HEK293 (cell line): ENCODE data around the gene ASAP2.

Source experiments
- CTCF ChIA-PET: fragments of 350-600 bp; formaldehyde crosslinking; extraction: SDS; loops from one replicate; lab custom pipeline; 2021; ENCODE audit warnings: antibody characterized with exemption; lab: Yijun Ruan, JAX
- POLR2A ChIA-PET: fragments of 300-600 bp; formaldehyde crosslinking; extraction: SDS; loops from one replicate; lab custom pipeline; 2020; ENCODE audit warnings: antibody characterized with exemption, inconsistent platforms; lab: Yijun Ruan, JAX
- H3K27ac ChIP-seq: fragments of 200-500 bp; sonication (Bioruptor generic); 2 replicates; pipeline ENCODE4 v1.5.1; 2014; ENCODE audit warnings: low read depth, low read length, control low read depth, inconsistent platforms; ENCODE audit errors: extremely low read depth
- H3K36me3 ChIP-seq, 2 experiments: fragments of 200-500 bp in 1 of 2; sonication (Bioruptor generic) in 1 of 2; 1 replicate in 1 of 2; 2 replicates in 1 of 2; pipeline ENCODE4 v1.5.1; 2014 to 2017; ENCODE audit warnings: inconsistent platforms in 2 of 2, low read length in 2 of 2; ENCODE audit not compliant: control insufficient read depth in 2 of 2, insufficient read depth in 1 of 2
- H3K4me1 ChIP-seq: fragments of 200-500 bp; sonication (Bioruptor generic); 2 replicates; pipeline ENCODE4 v1.5.1; 2014; ENCODE audit warnings: mild to moderate bottlenecking, low read length, inconsistent platforms; ENCODE audit not compliant: control insufficient read depth, insufficient read depth
- H3K4me3 ChIP-seq: 2 replicates; pipeline ENCODE4 v1.5.1; 2011; ENCODE audit warnings: low read depth, mild to moderate bottlenecking, control low read depth, low read length, moderate library complexity
- H3K9me3 ChIP-seq: fragments of 200-500 bp; sonication (Bioruptor generic); 2 replicates; pipeline ENCODE4 v1.5.1; 2014; ENCODE audit warnings: low read depth, low read length, inconsistent platforms; ENCODE audit not compliant: control insufficient read depth, insufficient read depth
- GLIS2 ChIP-seq: fragments of 450-650 bp; formaldehyde crosslinking; IDR thresholded peaks from 2 replicates; pipeline ENCODE4 v1.5.1; 2016; ENCODE audit warnings: missing biosample characterization, missing genetic modification characterization
- HOXA7 ChIP-seq: sonication (generic); formaldehyde crosslinking; IDR thresholded peaks from 2 replicates; pipeline ENCODE4 v1.8.1; 2022; ENCODE audit warnings: missing genetic modification reagents, borderline replicate concordance
- KLF1 ChIP-seq: fragments of 450-650 bp; formaldehyde crosslinking; IDR thresholded peaks from 2 replicates; pipeline ENCODE4 v1.5.1; 2016; ENCODE audit warnings: missing biosample characterization, missing genetic modification characterization
- RBAK ChIP-seq: fragments of 450-650 bp; formaldehyde crosslinking; IDR thresholded peaks from 2 replicates; pipeline ENCODE4 v1.5.1; 2016; ENCODE audit warnings: missing biosample characterization, missing genetic modification characterization
- ZFP3 ChIP-seq: fragments of 450-650 bp; formaldehyde crosslinking; IDR thresholded peaks from 2 replicates; pipeline ENCODE4 v1.5.1; 2016; ENCODE audit warnings: low read depth, missing biosample characterization, missing genetic modification characterization
- ZNF157 ChIP-seq: fragments of 450-650 bp; formaldehyde crosslinking; IDR thresholded peaks from 2 replicates; pipeline ENCODE4 v1.5.1; 2016; ENCODE audit warnings: missing biosample characterization, missing genetic modification characterization
- ZNF239 ChIP-seq: fragments of 450-650 bp; formaldehyde crosslinking; IDR thresholded peaks from 2 replicates; pipeline ENCODE4 v1.5.1; 2016; ENCODE audit warnings: missing biosample characterization, missing genetic modification characterization
- ZNF366 ChIP-seq: fragments of 450-650 bp; formaldehyde crosslinking; conservative IDR thresholded peaks from 2 replicates; pipeline ENCODE4 v1.5.1; 2016; ENCODE audit warnings: missing biosample characterization, missing genetic modification characterization
- ZNF548 ChIP-seq: fragments of 450-650 bp; formaldehyde crosslinking; IDR thresholded peaks from 2 replicates; pipeline ENCODE4 v1.5.1; 2016; ENCODE audit warnings: missing biosample characterization, missing genetic modification characterization
- ZNF747 ChIP-seq: fragments of 450-650 bp; formaldehyde crosslinking; IDR thresholded peaks from 2 replicates; pipeline ENCODE4 v1.5.1; 2016; ENCODE audit warnings: missing biosample characterization, missing genetic modification characterization
- TF ChIP-seq, protein P1 (sequence below): fragments of 450-650 bp; formaldehyde crosslinking; IDR thresholded peaks from 2 replicates; pipeline ENCODE4 v1.5.1; 2016; ENCODE audit warnings: missing biosample characterization, missing genetic modification characterization, low read depth
- TF ChIP-seq, protein P2 (sequence below): fragments of 450-650 bp; formaldehyde crosslinking; IDR thresholded peaks from 2 replicates; pipeline ENCODE4 v1.5.0; 2017; ENCODE audit warnings: missing biosample characterization, missing genetic modification characterization, borderline replicate concordance
- TF ChIP-seq, protein P3 (sequence below): fragments of 450-650 bp; formaldehyde crosslinking; IDR thresholded peaks from 2 replicates; pipeline ENCODE4 v1.5.1; 2017; ENCODE audit warnings: missing biosample characterization, missing genetic modification characterization
- TF ChIP-seq, protein P4 (sequence below): fragments of 450-650 bp; formaldehyde crosslinking; conservative IDR thresholded peaks from 2 replicates; pipeline ENCODE4 v1.5.1; 2016; ENCODE audit warnings: low read depth, missing biosample characterization, missing genetic modification characterization

ASAP2 gene

DNA sequence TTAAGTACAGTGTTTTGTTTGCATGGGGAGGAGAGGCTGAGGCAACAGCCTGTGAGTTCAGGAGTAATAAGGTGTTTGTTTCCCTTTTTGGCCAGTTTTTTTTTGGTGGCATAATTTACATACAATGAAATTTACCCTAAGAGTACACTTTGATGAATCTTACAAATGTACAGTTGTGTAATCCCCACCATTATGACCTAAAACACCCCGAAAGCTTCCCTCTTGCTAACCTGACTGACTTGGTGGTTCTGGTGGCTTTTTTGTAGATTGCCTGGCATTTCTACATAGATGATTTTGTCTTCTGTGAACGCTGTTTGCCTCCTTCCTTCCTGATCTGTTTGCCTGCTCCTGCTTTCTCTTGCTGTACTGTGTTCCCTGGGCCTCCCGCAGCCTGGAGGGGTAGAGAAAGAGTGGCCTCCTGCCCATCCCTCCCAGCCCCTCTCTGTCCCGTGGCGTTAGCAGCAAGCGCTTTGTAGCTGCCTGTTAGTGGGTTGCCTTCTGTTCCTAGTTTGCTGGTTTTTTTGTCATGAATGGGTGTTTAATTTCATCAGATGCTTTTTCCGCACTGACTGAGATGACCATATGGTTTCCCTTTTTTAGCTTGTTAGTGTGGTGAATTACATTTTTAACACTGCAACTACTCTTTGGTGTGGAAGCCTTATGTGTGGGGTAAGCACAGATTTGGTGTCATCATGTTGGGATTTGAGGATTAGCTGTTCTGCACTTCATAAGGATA lies 32.1 kb downstream of the ASAP2 start:
- Histone ChIP-seq H3K36me3 (no peaks in the 10 kb centered on the region), H3K9me3 (no peaks in the 10 kb centered on the region), H3K4me3 (no peak overlapping the region), H3K27ac (no peak overlapping the region), H3K4me1 (peaks cover 8% of the 10 kb centered on the region)
- ChIA-PET CTCF (interaction anchor here (0.5 to 1.5 kb wide), 2 partner anchors 30 to 196 kb away, joined by 3 to 5 read pairs; no protein-coding TSS in a partner anchor), POLR2A (no interaction called here)
- TF ChIP-seq, protein P1, sequence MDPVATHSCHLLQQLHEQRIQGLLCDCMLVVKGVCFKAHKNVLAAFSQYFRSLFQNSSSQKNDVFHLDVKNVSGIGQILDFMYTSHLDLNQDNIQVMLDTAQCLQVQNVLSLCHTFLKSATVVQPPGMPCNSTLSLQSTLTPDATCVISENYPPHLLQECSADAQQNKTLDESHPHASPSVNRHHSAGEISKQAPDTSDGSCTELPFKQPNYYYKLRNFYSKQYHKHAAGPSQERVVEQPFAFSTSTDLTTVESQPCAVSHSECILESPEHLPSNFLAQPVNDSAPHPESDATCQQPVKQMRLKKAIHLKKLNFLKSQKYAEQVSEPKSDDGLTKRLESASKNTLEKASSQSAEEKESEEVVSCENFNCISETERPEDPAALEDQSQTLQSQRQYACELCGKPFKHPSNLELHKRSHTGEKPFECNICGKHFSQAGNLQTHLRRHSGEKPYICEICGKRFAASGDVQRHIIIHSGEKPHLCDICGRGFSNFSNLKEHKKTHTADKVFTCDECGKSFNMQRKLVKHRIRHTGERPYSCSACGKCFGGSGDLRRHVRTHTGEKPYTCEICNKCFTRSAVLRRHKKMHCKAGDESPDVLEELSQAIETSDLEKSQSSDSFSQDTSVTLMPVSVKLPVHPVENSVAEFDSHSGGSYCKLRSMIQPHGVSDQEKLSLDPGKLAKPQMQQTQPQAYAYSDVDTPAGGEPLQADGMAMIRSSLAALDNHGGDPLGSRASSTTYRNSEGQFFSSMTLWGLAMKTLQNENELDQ (tag by site-specific recombination) = no peak
- TF ChIP-seq ZNF747 (tag by site-specific recombination) = no peak
- TF ChIP-seq ZNF548 (tag by site-specific recombination) = no peak
- TF ChIP-seq RBAK (tag by site-specific recombination) = no peak
- TF ChIP-seq, protein P2, sequence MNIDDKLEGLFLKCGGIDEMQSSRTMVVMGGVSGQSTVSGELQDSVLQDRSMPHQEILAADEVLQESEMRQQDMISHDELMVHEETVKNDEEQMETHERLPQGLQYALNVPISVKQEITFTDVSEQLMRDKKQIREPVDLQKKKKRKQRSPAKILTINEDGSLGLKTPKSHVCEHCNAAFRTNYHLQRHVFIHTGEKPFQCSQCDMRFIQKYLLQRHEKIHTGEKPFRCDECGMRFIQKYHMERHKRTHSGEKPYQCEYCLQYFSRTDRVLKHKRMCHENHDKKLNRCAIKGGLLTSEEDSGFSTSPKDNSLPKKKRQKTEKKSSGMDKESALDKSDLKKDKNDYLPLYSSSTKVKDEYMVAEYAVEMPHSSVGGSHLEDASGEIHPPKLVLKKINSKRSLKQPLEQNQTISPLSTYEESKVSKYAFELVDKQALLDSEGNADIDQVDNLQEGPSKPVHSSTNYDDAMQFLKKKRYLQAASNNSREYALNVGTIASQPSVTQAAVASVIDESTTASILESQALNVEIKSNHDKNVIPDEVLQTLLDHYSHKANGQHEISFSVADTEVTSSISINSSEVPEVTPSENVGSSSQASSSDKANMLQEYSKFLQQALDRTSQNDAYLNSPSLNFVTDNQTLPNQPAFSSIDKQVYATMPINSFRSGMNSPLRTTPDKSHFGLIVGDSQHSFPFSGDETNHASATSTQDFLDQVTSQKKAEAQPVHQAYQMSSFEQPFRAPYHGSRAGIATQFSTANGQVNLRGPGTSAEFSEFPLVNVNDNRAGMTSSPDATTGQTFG (tag by site-specific recombination) = no peak

DNA sequence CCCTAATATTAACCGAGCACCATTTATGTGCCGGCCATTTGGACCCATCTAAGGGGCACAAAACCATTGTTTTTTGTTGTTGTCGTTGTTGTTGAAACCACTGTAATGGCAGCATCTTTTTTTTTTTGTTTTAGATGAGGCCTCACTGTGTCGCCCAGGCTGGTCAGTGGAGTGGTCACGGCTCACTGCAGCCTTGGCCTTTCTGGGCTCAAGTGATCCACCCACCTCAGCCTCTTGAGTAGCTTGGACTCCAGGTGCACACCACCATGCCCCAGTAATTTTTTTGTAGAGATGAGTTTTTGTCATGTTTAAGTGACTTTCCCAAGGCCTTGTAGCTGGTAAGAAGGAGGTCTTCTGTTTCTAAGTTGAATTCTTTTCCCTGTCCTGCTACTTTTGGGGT lies 33.0 kb downstream of the ASAP2 start:
- Histone ChIP-seq H3K4me1 (peaks cover 6% of the 10 kb centered on the region), H3K27ac (no peak overlapping the region), H3K9me3 (no peaks in the 10 kb centered on the region), H3K36me3 (no peaks in the 10 kb centered on the region), H3K4me3 (no peak overlapping the region)
- TF ChIP-seq ZFP3 (no peak), KLF1 (tag by site-specific recombination) (no peak), HOXA7 (CRISPR knock-in tag) (no peak), ZNF157 (tag by site-specific recombination) (no peak), GLIS2 (tag by site-specific recombination) (no peak), ZNF366 (tag by site-specific recombination) (no peak), ZNF239 (tag by site-specific recombination) (no peak)
- TF ChIP-seq, protein P3, sequence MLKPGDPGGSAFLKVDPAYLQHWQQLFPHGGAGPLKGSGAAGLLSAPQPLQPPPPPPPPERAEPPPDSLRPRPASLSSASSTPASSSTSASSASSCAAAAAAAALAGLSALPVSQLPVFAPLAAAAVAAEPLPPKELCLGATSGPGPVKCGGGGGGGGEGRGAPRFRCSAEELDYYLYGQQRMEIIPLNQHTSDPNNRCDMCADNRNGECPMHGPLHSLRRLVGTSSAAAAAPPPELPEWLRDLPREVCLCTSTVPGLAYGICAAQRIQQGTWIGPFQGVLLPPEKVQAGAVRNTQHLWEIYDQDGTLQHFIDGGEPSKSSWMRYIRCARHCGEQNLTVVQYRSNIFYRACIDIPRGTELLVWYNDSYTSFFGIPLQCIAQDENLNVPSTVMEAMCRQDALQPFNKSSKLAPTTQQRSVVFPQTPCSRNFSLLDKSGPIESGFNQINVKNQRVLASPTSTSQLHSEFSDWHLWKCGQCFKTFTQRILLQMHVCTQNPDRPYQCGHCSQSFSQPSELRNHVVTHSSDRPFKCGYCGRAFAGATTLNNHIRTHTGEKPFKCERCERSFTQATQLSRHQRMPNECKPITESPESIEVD = no peak
- TF ChIP-seq, protein P4, sequence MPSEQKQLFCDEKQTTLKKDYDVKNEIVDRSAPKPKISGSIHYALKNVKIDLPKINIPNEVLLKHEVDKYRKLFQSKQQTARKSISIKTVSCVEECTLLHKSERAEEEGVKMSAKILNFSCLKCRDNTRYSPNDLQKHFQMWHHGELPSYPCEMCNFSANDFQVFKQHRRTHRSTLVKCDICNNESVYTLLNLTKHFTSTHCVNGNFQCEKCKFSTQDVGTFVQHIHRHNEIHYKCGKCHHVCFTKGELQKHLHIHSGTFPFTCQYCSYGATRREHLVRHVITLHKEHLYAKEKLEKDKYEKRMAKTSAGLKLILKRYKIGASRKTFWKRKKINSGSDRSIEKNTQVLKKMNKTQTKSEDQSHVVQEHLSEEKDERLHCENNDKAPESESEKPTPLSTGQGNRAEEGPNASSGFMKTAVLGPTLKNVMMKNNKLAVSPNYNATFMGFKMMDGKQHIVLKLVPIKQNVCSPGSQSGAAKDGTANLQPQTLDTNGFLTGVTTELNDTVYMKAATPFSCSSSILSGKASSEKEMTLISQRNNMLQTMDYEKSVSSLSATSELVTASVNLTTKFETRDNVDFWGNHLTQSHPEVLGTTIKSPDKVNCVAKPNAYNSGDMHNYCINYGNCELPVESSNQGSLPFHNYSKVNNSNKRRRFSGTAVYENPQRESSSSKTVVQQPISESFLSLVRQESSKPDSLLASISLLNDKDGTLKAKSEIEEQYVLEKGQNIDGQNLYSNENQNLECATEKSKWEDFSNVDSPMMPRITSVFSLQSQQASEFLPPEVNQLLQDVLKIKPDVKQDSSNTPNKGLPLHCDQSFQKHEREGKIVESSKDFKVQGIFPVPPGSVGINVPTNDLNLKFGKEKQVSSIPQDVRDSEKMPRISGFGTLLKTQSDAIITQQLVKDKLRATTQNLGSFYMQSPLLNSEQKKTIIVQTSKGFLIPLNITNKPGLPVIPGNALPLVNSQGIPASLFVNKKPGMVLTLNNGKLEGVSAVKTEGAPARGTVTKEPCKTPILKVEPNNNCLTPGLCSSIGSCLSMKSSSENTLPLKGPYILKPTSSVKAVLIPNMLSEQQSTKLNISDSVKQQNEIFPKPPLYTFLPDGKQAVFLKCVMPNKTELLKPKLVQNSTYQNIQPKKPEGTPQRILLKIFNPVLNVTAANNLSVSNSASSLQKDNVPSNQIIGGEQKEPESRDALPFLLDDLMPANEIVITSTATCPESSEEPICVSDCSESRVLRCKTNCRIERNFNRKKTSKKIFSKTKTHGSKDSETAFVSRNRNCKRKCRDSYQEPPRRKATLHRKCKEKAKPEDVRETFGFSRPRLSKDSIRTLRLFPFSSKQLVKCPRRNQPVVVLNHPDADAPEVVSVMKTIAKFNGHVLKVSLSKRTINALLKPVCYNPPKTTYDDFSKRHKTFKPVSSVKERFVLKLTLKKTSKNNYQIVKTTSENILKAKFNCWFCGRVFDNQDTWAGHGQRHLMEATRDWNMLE (tag by site-specific recombination) = no peak
- ChIA-PET POLR2A (no interaction called here), CTCF (interaction anchor here (0.7 to 1.5 kb wide), 3 partner anchors 16 to 1467 kb away, joined by 3 to 5 read pairs (median 3); no protein-coding TSS in a partner anchor)
